CMK (cell line): ENCODE data around the gene MAFG.
"Not testable (repeated sequence)": the region's sequence is repeated elsewhere in the genome, so short reads cannot be mapped to it uniquely, and the experiment has no call there.

ENCODE experiments used
- DNase-seq: peaks from one replicate; pipeline ENCODE4 v3.0.0-alpha.2; 2010; ENCODE audit warnings: low read depth

MAFG gene

DNA sequence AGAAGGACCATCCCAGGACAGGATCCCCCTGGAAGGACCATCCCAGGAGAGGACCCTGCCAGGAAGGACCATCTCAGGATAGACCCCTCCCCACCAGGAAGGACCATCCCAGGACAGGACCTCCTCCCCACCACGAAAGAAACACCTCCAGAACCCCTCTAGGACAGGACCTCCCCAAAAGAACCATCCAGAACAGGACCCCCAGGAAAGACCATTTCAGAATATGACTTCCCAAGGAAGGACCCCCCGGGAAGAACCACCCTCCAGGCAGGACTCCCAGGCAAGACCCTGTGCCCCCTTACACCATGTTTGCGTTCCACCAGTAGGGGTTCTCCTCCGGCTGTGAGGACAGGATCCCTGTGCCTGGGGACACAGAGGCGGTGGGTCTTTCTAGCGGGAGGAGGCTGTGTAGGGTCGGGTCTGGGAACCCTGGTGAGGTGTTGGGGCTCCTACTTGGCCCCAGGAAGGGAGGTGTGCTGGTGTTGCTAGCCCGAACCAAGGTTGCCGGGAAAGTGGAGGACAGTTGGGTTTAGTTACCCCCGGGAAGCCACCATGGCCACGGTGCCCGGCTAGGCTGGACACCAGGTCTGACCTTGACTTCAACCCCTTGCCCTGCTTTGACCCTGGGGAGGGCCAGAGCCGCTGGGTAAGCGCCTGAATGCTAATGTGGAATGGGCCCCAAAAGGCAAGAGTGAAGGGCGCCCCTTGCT lies 31.3 kb upstream of the MAFG start:
- no peak for DNase-seq

DNA sequence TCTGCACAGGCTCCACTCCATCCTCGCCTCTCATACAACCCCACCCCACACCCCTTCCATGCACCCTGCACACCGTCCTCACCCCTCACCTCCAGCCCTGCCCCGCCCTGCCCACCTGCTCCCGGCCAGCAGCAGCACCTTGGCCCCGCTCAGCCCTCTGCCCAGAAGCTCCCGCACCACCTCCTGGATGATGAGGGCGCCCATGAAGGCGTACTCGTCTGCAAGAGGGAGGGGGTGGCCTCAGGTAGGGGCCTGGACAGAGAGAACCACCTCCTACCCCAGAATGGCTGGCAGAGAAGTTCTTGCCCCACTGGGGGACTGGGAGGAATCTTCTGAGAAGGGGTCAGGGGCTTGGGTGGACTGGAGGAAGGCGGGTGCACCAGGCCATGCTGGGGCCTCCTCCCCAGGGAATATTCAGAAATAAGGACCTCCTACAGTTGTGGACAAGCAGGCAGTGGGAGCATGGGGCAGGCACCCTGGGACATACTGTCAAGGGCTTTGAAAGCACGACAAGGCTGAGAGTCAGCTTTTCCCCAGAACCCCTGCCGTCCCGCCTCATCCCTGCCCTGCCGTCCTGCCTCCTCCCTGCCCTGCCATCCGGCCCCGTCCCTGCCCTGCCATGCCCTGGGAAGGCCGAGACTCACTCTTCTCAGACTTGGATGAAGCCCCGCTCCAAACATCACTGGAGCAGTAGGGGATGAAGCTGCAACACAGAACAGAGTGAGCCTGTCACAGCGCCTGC lies 30.3 kb upstream of the MAFG start:
- no peak for DNase-seq

DNA sequence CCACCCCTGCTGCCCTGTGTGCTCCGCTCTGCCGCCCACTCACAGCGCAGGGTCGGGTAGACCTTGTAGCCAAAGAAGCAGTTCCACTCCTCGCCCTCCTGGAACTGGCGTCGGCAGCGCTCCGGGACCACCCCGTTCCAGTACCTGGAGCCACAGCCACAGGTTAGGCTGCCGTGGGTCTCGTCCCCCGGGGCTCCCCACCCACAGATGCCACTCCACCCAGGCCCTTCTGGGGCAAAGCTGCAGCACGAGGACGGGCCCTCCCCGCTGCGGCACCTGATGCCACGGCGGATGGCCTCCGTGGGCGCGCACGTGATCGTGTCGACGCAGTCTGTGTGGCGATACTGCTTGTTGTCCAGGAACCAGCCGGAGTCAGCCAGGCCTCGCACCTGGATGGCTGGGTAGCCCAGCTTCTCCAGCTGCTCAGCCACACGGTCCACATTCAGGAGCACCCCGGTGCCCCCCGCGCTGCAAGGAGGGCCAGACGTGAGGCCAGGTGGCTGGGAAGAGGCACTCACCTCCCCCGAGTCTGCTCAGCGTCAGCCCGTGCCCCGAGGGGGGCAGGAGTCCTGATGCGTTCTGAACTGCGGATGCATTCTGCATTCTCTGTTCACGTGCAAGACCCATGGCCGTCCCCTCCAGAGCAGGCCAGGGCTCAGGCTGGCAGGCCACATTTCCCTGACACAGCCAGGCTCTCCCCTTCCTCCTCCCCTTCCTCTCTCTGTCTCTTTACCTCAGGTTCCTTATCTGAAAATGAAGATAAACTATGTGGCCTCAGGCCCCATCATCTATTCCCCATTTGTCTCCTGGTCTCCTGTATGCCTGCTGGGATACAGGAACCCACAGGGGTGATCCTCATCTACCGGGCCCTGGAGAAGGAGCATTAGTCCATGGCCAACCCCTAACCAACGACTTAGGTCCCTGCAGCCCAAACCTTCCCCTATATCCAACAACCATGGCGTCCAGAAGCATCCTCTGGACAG lies 29.4 kb upstream of the MAFG start:
- no peak for DNase-seq

DNA sequence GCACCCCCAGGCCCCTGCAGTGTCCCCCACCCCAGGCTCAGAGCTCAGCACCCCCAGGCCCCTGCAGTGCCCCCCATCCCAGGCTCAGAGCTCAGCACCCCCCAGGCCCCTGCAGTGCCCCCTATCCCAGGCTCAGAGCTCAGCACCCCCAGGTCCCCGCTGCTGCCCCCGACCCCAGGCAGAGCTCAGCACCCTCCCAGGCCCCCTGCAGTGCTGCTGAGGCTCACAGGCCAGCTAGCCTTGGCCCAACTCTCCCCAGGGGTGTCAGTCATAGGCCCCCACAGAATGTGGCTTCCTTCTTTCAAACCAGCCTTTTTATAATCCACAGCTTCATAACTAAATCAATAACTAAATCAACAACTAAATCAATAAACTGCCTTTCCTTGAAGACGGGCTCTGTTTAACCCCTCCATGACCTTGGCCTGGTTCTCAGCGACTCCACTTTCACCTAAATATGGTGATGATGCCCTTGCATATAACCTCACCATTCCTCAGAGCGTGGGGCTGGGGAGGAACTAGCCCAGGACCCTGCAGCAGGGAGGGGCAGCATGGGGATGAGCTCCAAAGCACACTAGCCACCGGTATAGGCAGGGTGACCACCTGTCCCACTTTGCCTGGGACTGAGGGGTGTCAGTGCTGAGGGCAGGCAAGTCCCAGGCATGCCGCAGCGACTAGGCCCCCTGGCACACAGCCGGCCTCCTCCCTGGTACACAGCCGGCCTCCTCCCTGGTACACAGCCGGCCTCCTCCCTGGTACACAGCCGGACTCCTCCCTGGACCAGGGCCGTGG lies 28.4 kb upstream of the MAFG start:
- DNase-seq, result no peak

DNA sequence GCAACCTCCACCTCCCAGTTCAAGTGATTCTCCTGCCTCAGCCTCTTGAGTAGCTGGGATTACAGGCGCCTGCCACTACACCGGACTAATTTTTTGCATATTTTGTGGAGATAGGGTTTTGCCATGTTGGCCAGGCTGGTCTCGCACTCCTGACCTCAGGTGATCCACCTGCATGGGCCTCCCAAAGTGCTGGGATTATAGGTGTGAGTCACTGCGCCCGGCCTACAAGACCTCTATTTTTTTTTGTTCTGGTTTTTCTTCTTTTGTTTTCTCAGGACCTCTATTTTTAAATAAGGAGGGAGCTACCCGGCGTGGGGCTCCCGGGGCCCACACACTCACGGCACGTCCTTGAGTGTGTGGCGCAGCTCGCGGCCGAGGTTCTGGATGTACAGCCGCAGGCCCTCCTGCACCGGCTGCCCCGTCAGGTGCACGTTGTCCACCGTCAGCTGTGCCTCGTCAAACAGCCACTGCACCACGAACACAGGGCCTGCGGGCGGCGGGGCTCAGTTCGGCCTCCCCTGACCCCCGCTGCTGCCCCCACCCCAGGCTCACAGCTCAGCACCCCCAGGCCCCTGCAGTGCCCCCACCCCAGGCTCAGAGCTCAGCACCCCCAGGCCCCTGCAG lies 27.6 kb upstream of the MAFG start:
- DNase-seq, result no peak

DNA sequence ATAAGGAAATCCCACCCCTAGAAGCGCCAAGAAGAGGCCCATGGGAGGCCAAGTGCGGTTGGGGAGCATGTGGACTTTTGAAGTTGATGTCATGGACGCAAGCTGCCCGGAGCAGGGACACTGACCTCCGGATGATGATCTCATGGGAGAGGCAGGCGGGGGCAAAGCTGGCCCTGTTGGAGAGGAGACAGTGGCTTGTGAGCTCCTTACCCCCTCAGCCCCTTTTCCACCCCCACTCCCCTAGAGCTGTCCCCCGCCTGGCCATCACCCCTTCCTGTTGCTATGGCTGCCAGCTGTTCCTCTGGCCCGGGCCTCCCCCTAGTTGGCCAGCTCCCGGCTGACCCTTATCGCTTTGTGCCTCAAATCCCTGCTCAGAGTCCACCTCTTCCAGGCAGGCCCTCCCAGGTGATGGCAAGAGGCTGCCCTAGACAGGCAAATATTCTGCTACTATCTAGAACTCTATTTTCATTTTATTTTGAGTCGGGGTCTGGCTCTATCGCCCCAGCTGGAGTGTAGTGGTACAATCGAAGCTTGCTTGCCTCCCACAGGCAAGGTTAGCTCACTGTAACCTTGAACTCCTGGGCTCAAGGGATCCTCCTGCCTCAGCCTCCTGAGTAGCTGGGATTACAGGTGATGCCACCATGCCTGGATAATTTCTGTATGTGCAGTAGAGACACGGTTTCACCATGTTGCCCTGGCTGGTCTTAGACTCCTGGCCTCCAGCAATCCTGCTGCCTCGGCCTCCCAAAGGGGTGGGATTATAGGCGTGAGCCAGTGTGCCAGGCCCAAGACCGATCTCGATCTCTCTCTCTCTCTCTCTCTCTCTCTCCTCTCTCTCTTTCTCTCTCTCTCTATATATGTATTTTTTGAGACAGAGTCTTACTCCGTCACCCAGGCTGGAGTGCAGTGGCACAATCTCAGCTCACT lies 26.9 kb upstream of the MAFG start:
- DNase-seq, result no peak

DNA sequence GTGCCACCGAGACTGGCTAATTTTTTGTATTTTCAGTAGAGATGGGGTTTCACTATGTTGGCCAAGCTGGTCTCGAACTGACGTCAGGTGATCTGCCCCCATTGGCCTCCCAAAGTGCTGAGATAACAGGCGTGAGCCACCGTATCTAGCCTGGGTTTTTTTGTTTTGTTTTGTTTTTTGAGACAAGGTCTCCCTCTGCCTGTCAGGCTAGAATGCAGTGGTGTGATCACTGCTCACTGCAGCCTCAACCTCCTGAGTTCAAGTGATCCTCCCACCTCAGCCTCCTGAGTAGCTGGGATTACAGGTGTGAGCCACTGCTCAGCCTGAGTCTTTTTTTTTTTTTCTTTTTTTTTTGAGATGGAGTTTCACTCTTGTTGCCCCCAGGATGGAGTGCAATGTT lies 25.9 kb upstream of the MAFG start:
- DNase-seq, result not testable (repeated sequence)

DNA sequence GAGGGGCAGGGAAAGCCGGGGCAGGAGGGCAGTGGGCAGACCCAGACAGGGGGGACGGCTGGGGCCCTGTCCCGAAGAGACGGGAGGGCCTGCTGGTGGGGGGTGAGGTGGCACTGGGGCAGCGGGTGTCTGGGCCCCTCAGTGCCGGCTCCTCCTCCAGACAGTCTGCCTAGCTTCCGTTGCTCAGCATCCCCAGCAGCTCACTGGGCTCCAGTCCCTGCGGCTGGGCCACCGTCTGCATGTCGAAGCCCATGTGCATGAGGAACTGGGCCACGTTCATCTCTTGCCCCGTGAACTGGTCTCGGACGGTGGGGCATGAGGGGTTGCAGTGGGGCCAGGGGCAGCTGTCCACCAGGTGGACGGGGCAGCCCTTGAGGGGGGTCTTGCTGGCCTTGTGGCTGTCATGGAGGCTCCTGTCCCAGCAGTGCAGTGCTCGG lies 25.3 kb upstream of the MAFG start:
- no peak for DNase-seq

DNA sequence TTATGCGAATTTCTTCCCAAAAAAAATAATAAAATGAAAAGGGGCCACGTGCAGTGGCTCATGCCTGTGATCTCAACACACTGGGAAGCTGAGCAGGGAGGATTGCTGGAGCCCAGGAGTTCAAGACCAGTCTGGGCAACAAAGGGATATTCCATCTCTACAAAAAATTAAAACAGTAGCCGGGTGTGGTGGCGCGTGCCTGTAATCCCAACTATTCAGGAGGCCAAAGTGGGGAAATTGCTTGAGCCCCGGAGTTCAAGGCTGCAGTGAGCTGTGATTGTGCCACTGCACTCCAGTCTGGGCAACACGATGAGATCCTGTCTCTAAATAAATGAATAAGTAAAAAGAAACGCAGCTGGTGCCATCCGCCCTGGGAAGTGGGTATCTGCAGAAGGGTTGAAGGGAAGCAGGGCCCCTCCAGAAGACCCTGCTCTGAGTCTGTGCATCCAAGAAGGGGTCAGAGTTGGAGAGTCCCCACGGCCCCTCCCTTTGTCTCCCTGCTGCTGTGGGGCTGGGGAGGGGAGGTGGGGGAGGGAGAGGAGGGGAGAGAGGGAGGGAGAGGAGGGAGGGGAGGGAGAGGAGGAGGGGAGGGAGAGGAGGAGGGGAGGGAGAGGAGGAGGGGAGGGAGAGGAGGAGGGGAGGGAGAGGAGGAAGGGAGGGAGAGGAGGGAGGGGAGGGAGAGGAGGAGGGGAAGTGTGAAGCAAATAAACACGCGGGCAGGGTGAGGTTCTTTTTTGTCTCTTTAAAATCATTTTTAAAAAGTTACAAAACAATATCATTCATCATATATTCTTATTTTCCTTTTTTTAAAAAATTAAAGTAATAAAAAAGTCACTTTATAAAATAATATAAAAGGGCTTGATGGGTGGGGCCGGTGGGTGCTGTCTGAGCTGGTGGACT lies 24.5 kb upstream of the MAFG start:
- no peak for DNase-seq

DNA sequence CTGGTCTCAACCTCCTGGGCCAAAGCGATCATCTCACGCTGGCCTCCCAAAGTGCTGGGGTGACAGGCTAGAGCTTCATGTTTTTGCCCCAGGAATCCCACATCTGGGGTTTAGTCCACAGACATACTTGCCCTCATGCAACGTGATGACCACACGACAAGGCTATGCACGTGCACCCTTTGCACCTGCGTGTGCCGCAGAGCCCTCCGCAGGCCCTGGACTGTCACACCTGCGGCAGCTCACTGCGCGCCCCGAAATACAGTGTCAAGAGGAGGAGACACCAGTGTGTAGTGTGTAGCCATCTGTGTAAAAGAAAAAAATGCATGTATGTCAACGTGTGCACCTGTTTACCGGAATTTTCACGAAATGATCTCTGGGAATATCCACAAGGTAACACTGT lies 23.0 kb upstream of the MAFG start:
- no peak for DNase-seq

DNA sequence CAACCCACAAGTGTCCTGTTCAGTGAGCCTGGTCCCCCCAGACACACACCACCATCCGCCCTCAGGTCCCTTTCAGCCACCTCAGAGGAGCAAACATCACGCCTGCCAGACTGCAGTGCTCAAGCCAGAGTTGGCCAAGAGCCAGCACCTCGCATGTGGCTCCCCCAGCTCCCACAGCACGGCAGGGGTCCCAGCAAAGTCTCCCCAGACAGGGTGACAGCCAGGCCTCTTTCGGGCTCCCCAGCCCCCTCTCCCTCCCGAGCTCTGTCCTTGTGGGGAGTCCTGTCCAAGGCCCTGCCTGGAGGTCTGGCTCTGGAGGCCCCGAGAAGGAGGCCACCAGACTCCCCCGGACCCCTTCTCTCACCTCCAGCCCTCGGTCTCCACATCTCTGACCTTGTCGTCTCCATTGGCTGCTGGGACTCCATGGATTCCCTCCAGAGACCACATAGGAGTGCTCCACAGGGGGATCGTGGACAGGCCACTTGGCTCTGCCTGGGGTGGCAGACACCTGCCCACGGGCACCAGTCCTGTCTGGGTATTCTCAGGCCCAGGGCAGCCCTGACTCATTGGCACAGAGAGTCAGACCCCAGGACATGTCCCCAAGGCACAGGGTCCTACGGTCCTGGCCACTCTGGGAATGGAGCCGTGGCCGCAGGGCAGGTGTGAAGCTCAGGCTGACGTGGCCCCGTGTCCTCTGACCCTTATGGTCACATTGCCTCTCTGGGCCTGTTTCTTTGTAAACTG lies 21.3 kb upstream of the MAFG start:
- no peak for DNase-seq

DNA sequence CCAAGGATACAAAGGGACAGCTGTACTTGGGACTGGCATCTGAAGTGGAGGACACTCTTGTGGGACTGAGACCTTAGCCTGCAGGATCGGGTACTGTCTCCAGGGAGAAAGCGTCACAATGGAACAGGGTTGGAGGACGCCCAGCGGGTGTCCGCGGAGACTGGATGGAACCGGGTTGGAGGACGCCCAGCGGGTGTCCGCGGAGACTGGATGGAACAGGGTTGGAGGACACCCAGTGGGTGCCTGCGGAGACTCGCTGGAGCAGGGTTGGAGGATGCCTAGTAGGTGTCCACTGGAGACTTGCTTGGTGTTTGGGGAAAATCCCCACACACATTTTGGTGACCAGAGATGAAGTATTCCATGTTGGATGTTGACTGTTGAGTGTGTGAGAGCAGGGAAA lies 19.7 kb upstream of the MAFG start, which contains the start of gene MYADML2:
MYADML2 (minus strand) TSS at position 45 of the 400 bp plus-strand sequence. CDS start 5,492 bp downstream, outside the sequence.
- no peak for DNase-seq

DNA sequence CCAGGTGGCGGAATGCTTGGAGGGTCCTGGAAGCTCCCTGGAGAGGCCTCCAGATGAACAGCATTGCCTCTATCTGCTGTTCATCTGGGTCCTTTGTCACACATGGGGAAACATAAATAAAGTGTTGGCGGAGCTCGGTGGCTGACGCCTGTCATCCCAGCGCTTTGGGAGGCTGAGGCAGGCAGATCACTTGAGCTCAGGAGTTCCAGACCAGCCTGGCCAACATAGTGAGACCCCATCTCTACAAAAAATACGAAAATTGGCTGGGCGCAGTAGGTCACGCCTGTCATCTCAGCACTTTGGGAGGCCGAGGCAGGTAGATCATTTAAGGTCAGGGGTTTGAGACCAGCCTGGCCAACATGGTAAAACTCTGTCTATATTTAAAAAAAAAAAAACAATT lies 17.3 kb upstream of the MAFG start:
- no peak for DNase-seq

DNA sequence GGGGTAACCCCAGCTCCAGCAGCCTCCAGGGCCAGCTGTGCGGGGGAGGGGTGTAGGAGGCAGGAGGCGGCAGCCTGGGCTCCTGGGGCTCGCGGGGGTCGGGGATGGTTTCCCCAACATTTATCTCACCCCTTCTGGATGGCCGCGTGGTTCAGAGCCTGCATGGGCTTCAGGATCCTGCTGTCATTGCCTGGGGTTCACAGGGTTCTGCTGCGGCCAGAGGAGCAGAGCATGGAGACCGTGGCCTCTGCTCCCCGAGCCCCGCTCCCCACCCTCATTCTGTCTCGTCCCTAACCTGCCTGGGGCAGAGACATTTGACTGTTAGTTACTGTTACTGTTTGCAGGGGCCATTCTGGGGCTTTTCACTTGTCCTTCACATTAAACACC lies 14.6 kb upstream of the MAFG start:
- no peak for DNase-seq

DNA sequence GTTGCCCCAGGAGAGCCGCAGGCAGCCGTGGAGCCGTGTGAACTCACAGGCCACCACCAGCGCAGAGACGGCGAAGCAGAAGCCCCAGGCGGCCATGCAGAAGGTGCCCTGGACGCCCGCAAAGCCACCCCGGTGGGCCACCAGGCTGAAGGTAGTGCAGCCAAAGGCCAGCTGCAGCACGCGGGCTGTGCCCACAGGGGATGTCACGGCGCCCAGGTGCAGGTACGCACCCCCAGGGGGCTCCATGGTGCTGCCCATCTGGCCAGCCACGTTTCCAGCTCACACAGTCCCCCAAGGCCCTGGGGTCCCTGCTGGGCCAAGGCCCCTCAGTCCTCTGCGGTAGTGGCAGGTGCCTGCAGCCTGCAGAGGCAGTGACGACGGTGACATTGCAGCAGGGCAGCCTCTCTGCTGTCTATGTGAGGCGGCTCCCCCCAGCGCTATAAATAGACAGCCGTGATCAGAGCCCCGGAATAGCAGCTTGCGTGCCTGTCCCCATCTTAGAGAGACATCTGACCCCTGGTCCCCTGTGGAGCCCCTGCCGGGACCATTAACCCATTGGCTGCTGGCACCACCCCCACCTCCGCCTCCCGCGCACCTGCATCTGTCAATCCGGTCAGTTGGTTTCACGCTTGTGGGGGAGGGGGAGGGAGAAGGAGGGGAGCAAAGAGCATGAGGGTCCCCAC lies 14.1 kb upstream of the MAFG start:
- DNase-seq, result no peak

DNA sequence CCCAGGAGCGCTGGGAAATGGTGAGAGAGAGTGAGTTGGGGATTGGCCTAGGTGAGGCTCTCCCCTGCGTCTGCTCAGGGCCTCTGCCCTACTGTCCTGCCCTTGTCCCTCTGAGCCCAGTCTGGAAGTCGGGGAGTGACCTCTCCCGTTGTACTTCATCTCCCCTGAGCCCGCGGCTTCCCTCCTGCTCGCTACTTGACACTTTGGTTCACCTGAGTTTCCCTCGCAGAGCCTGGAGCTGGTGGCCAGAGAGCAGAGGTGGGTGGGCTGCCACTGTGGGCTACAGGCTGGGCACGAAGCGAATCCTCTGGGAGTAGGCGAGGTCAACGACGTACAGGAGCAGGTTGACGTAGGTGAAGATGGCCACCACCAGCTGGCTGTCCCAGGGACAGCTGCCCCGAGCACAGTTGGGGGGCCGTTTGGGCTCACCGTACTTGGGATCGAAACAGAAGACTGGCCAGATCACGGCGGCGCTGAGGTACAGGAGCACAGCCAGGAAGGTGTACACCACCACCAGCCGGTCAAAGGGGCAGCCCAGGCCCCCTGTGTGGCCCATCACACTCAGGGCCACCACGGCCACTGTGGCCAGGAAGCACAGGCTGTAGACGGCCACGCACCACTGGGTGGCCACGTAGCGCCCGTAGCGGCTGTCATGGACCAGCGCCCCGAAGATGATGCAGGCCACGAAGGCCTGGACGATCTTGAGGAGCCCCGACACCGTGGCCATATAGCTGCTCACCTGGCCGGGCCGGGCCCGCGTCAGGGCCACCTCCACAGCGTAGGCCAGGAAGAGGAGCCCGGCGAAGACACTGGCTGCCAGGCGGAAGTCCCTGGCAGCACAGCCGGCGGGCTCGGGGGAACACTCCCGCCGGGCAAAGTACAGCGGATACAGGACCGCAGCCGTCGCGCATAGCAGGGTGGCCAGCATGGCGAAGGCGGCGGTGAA lies 13.3 kb upstream of the MAFG start:
- DNase-seq, result no peak
